ENCODE results near the gene OR4D9. TPM values are rescaled to one million over a fixed set of nuclear protein-coding genes. Genes with fewer than 3 reads are reported as not detected.

Gene OR4D9
- total RNA-seq, 2 donors from 2014 or later, result not detected

Other genes starting within 250 kb of the OR4D9 start
- gene OR5AN1, start 152.6 kb upstream of the OR4D9 start, total RNA-seq, result not detected
- gene OR5A2, start 85.1 kb upstream of the OR4D9 start, total RNA-seq, result not detected
- gene OR5A1, start 75.1 kb upstream of the OR4D9 start, total RNA-seq, result not detected
- gene OR4D6, start 54.6 kb upstream of the OR4D9 start, total RNA-seq, result not detected
- gene OR4D10, start 38.2 kb upstream of the OR4D9 start, total RNA-seq, result not detected
- not detected for gene OR4D11, start 8.0 kb upstream of the OR4D9 start, total RNA-seq
- gene OSBP, start 104.2 kb downstream of the OR4D9 start, total RNA-seq, result 10 to 100 TPM; 29.7 to 35.7 TPM
- 10 to 100 TPM; 19.4 to 24.2 TPM for gene PATL1, start 157.5 kb downstream of the OR4D9 start, total RNA-seq
- not detected for gene OR10V1, start 202.3 kb downstream of the OR4D9 start, total RNA-seq
- 10 to 100 TPM; 13.5 to 19.6 TPM for gene STX3, start 243.8 kb downstream of the OR4D9 start, total RNA-seq

All from posterior vena cava (tissue), 2 donors.